Mucosa of stomach (tissue), 1 donor: ENCODE data around the gene MAD1L1.

Experiments
- H3K27me3 ChIP-seq: one replicate; pipeline ENCODE4 v1.7.0; 2013; ENCODE audit warnings: mild to moderate bottlenecking, low read length; ENCODE audit not compliant: control insufficient read depth, insufficient read depth
- H3K36me3 ChIP-seq: one replicate; pipeline ENCODE4 v1.7.0; 2013; ENCODE audit warnings: low read length; ENCODE audit not compliant: control insufficient read depth, insufficient read depth
- H3K4me1 ChIP-seq: one replicate; pipeline ENCODE4 v1.7.0; 2013; ENCODE audit warnings: mild to moderate bottlenecking, low read length; ENCODE audit not compliant: control insufficient read depth, insufficient read depth
- H3K4me3 ChIP-seq: one replicate; pipeline ENCODE4 v1.7.0; 2013; ENCODE audit warnings: low read length
- H3K9ac ChIP-seq: one replicate; pipeline ENCODE4 v1.7.0; 2013; ENCODE audit warnings: mild to moderate bottlenecking, low read length, moderate library complexity
- H3K9me3 ChIP-seq: one replicate; pipeline ENCODE4 v1.7.0; 2013; ENCODE audit warnings: mild to moderate bottlenecking, low read length, moderate library complexity; ENCODE audit not compliant: control insufficient read depth
- donor health status: Pancreatic carcinoma.

Gene MAD1L1

GRCh38 chr7:2159176-2159520 is 73.6 kb downstream of the MAD1L1 start:
- H3K9me3 ChIP-seq, result no peaks in the 10 kb centered on the region
- H3K27me3 ChIP-seq, result no peaks in the 10 kb centered on the region
- H3K36me3 ChIP-seq, result no peaks in the 10 kb centered on the region
- H3K4me1 ChIP-seq, result peaks cover 16% of the 10 kb centered on the region
- no peak overlapping the region for H3K9ac ChIP-seq
- no peak overlapping the region for H3K4me3 ChIP-seq

- no peaks in the 10 kb centered on the region for H3K27me3 ChIP-seq
- H3K36me3 ChIP-seq, result no peaks in the 10 kb centered on the region
- H3K9me3 ChIP-seq, result no peaks in the 10 kb centered on the region
- no peak overlapping the region for H3K9ac ChIP-seq
- peaks cover 16% of the 10 kb centered on the region for H3K4me1 ChIP-seq
- no peak overlapping the region for H3K4me3 ChIP-seq
Observed at GRCh38 chr7:2158331-2159175, 74.2 kb downstream of the MAD1L1 start.

- Histone ChIP-seq H3K27me3 (no peaks in the 10 kb centered on the region), H3K4me1 (peaks cover 16% of the 10 kb centered on the region), H3K9ac (no peak overlapping the region), H3K36me3 (no peaks in the 10 kb centered on the region), H3K9me3 (no peaks in the 10 kb centered on the region), H3K4me3 (no peak overlapping the region)
Observed at GRCh38 chr7:2157473-2158279, 75.1 kb downstream of the MAD1L1 start.

GRCh38 chr7:2156756-2157472 is 75.8 kb downstream of the MAD1L1 start:
- Histone ChIP-seq H3K27me3 (no peaks in the 10 kb centered on the region), H3K4me3 (no peak overlapping the region), H3K36me3 (no peaks in the 10 kb centered on the region), H3K9ac (no peak overlapping the region), H3K9me3 (no peaks in the 10 kb centered on the region), H3K4me1 (peaks cover 16% of the 10 kb centered on the region)

GRCh38 chr7:2154831-2155230 is 77.9 kb downstream of the MAD1L1 start:
- Histone ChIP-seq H3K4me3 (no peak overlapping the region), H3K36me3 (no peaks in the 10 kb centered on the region), H3K9me3 (no peaks in the 10 kb centered on the region), H3K4me1 (peaks cover 16% of the 10 kb centered on the region), H3K27me3 (no peaks in the 10 kb centered on the region), H3K9ac (no peak overlapping the region)

- Histone ChIP-seq H3K4me3 (no peak overlapping the region), H3K27me3 (no peaks in the 10 kb centered on the region), H3K4me1 (peaks cover 16% of the 10 kb centered on the region), H3K36me3 (no peaks in the 10 kb centered on the region), H3K9ac (no peak overlapping the region), H3K9me3 (no peaks in the 10 kb centered on the region)
Observed at GRCh38 chr7:2154121-2154520, 78.6 kb downstream of the MAD1L1 start.

- Histone ChIP-seq H3K9ac (no peak overlapping the region), H3K9me3 (no peaks in the 10 kb centered on the region), H3K36me3 (no peaks in the 10 kb centered on the region), H3K27me3 (no peaks in the 10 kb centered on the region), H3K4me1 (peaks cover 8% of the 10 kb centered on the region), H3K4me3 (no peak overlapping the region)
Observed at GRCh38 chr7:2152646-2153045, 80.1 kb downstream of the MAD1L1 start.

GRCh38 chr7:2151801-2152612 is 80.7 kb downstream of the MAD1L1 start:
- no peaks in the 10 kb centered on the region for H3K36me3 ChIP-seq
- no peak overlapping the region for H3K9ac ChIP-seq
- H3K27me3 ChIP-seq, result no peaks in the 10 kb centered on the region
- H3K4me1 ChIP-seq, result peaks cover 2% of the 10 kb centered on the region
- H3K4me3 ChIP-seq, result no peak overlapping the region
- no peaks in the 10 kb centered on the region for H3K9me3 ChIP-seq

- Histone ChIP-seq H3K9ac (no peak overlapping the region), H3K4me1 (no peaks in the 10 kb centered on the region), H3K27me3 (no peaks in the 10 kb centered on the region), H3K4me3 (no peak overlapping the region), H3K36me3 (no peaks in the 10 kb centered on the region), H3K9me3 (no peaks in the 10 kb centered on the region)
Observed at GRCh38 chr7:2151237-2151636, 81.5 kb downstream of the MAD1L1 start.

GRCh38 chr7:2150445-2150815 is 82.3 kb downstream of the MAD1L1 start:
- Histone ChIP-seq H3K4me3 (no peak overlapping the region), H3K36me3 (no peaks in the 10 kb centered on the region), H3K9ac (no peak overlapping the region), H3K9me3 (no peaks in the 10 kb centered on the region), H3K4me1 (no peaks in the 10 kb centered on the region), H3K27me3 (no peaks in the 10 kb centered on the region)

GRCh38 chr7:2149672-2150444 is 82.9 kb downstream of the MAD1L1 start:
- H3K4me3 ChIP-seq, result no peak overlapping the region
- H3K9me3 ChIP-seq, result no peaks in the 10 kb centered on the region
- H3K36me3 ChIP-seq, result no peaks in the 10 kb centered on the region
- H3K9ac ChIP-seq, result no peak overlapping the region
- no peaks in the 10 kb centered on the region for H3K27me3 ChIP-seq
- no peaks in the 10 kb centered on the region for H3K4me1 ChIP-seq
